GM19455 (cell line): ENCODE results near the gene MICAL3.

Experiments
- ATAC-seq: cut with Tn5 transposase; IDR thresholded peaks from one replicate; pipeline ENCODE4 v1.9.1; 2021; ENCODE audit not compliant: unreplicated experiment

Gene MICAL3

DNA sequence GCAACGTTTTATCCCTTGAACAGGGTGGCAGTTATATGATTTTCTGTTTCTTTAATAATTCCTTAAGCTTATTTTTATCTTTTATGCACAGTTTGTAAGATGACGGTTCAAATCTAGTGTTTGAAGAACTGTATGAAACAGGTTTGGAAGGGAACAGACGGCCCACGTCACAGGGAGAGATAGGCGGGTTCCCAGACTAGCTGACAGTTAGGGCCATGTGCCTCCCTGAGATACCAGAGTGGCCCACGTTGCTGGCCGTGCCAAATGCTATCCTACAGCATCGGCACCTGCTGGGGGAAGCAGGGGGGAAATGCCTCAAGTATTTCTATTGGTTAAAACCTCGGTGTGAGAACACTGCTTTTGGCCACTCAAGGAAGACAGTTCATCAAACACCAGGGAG is 199.9 kb downstream of the MICAL3 start:
- ATAC-seq: no peak

DNA sequence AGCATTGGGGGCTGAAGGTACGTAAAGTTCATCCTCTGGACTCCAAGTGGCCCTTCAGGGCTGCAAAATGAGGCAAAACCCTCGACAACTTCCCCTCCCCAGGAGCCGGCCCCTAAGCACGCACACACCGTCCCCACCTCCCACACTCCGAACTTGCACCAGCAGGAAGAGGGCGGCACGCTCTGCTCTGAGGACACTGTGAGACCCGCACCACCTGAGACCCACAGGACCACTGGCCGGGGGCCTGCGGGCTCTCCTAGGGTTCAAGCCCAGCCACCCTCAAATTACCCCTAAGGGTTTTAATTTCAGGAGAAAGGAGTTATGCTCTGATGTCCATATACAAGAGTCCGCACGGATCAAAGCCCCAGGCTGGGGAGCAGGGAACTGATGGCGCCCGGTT is 200.4 kb downstream of the MICAL3 start:
- no peak for ATAC-seq

GRCh38 chr22:17823226-17823625 is 201.1 kb downstream of the MICAL3 start:
- no peak for ATAC-seq

GRCh38 chr22:17822087-17822486 is 202.3 kb downstream of the MICAL3 start:
- ATAC-seq: no peak

DNA sequence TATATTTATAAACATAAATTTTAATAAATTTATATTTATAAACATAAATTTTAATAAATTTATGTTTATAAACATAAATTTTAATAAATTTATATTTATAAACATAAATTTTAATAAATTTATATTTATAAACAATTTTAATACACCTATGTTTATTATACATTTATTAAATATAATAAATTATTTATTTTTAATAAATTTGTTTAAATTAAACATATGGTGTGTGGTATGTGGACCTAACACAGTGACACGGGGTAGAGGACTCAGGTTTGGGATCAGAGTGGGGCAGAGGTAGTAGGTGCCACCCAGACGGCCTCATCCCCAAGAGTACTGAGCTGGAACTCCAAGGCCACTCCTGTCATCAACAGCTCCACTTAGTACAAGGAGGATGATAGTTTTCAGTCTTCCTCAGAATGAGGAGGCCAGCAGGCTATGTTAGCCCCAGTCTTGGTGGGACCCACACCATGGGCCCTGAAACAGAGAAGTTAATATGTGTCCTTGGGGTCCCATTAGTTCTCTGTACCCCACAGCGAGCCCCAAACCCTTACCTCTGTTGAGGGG is 203.4 kb downstream of the MICAL3 start:
- ATAC-seq: no peak

DNA sequence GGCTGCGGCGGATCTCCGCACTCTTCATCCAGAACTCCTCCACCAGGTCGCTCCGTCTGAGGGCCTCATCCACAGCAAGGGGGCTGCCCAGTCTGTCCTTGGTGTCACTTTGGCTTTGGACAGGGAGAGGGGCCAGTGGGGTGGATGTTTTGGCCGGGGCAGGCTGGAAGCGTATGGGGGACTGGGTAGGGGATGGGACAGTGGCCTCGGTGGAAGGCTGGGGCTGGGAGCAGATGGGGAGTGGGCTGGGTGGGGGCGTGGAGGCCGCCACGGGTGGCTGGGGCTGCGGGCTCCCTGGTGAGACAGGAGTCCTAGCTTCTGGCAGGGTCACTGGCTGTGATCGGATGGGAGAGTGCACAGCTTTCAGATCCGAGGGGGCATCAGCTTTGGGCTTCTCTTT is 205.7 kb downstream of the MICAL3 start:
- no peak for ATAC-seq

GRCh38 chr22:17818180-17818579 is 206.2 kb downstream of the MICAL3 start:
- no peak for ATAC-seq

DNA sequence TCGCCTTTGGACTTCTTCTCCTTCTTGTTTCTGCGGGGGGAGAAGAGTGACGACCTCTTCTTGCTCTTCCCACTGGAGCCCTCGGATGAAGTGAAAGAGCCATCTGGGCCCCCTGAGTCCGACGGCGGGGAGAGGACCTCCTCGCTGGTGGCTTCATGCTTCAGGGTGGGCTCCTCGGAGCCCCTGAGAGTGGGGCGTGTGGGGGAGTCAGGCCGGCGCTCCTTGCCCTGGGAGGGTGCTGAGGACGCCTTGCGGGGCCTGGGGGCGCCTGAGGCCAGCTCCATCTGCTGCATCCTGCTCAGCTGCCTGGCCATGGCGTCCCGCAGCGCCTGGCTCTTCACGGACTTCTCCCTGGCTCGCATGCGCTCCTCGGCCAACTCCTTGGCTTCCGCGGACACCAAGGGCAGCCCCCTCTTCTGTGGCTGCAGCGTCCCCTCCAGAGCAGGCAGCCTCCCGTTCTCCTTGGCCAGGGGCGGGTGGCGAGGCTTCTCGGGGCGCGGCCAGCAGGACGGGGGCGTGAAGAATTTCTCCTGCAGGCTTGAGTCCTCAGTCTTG is 206.8 kb downstream of the MICAL3 start:
- no peak for ATAC-seq

DNA sequence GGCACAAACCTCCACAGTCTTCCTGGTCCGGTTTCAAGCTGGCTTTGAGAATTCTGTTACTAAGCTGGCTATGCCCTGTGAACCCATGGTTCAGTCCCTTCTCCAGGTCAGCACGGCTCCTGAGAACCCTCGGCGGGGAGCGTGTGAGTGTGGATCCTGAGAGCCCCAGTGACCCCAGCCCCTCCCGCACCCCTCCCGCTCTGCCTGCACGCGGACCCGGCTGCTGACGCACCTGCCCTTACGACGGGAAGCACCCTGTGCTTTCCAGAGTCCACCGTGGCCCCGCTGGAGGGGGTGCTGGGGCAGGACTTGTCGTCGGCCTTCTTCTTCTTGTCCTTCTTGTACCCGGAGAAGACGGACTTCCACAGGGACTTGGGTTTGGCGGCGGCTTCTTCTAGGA is 207.3 kb downstream of the MICAL3 start:
- ATAC-seq: no peak

DNA sequence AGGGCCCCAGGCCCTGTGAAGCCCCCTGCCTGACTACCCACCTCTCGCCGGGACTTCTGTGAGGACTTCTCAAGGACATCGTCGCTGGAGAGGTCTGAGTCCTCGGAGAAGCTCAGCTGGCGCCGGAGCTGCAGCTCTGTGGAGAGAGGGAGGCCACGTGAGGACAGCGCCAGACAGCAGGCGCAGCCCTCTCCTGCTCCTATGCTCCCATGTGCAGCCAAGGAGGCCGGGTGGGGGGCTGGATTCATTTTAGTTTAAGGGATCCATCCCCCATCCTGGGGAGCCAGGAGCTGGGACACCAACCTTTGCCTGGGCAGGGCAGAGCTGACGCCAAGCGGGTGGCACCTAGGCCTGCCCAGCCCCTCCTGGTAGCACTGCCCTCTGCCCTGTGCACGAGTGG is 207.7 kb downstream of the MICAL3 start:
- no peak for ATAC-seq

GRCh38 chr22:17815703-17816254 is 208.6 kb downstream of the MICAL3 start:
- no peak for ATAC-seq

GRCh38 chr22:17814830-17815229 is 209.5 kb downstream of the MICAL3 start:
- ATAC-seq: no peak

DNA sequence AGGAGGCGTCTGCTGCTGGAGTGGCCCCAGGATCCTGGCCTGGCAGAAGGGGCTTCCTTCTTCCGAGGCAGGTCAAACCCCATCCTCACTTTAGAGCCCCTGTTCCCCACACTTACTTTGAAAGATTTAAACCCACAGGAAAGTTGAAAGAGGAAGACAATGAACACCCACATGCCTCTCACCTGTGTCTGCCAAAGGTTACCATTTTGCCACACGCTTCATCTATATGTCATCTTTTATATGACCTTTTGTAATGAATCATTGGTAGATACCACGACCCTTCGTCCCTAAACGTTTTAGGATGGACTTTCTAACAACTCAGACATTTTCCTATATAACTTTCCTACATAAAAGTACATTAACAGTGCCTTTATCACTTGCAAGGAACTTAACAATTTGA is 210.3 kb downstream of the MICAL3 start:
- no peak for ATAC-seq

- ATAC-seq: no peak
Observed at GRCh38 chr22:17811119-17811518, 213.2 kb downstream of the MICAL3 start.

- ATAC-seq: no peak
Observed at GRCh38 chr22:17810570-17811116, 213.7 kb downstream of the MICAL3 start.

- no peak for ATAC-seq
Observed at GRCh38 chr22:17808693-17809403, 215.5 kb downstream of the MICAL3 start.

- no peak for ATAC-seq
Observed at GRCh38 chr22:17807578-17808410, 216.6 kb downstream of the MICAL3 start.

DNA sequence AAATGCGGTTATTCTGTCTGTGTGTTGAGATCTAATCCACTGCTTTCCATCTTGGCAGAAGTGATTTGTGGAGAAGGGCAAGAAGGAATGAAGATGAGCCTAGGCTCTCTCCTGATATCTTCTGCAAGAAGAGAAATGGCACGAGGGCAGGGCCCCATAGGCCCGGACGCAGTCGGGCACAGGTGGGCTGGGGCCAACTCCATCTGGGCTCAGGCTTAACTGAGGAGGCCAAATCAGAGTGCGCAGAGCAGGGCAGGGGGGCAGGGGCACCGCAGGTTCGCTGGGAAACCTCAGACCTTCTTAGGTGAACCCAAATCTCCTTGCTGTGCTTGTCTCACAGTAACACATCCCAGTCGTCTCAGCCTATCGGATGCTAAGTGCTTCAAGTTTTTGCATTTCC is 217.3 kb downstream of the MICAL3 start:
- ATAC-seq: no peak

DNA sequence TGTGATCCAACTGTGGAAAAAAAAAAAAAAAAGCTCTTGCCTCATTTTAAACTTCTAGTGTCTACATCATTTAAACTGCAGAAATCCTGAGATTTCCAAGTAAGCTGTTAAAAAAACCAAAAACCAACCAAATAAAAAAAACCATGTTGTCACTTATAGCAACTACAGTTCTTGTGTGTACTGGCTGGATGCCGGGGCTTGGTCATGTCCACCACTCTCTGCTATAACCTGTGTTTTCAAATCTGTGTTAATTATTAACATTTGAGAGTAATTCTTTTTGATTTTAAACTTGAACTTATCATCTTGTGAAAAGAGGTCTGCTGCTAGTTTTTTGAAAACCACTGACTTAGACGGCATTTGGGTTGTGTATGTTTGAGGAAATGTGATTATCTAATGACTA is 217.9 kb downstream of the MICAL3 start:
- ATAC-seq: no peak

- no peak for ATAC-seq
Observed at GRCh38 chr22:17804331-17805080, 219.9 kb downstream of the MICAL3 start.
